Stimulated activated CD4-positive, alpha-beta T cell treated with anti-CD3 and anti-CD28 coated beads, Interleukin-2, amount 100 ng/mL, for 24 hours (primary cell): ENCODE data around the gene SCP2.
A peak's percentile ranks its signal among the peaks of the same experiment; 100 is the strongest.

Experiments used
- DNase-seq, 2 donors: peaks; one replicate each; pipeline ENCODE4 v3.0.0-alpha.2; 2020

Gene SCP2

DNA sequence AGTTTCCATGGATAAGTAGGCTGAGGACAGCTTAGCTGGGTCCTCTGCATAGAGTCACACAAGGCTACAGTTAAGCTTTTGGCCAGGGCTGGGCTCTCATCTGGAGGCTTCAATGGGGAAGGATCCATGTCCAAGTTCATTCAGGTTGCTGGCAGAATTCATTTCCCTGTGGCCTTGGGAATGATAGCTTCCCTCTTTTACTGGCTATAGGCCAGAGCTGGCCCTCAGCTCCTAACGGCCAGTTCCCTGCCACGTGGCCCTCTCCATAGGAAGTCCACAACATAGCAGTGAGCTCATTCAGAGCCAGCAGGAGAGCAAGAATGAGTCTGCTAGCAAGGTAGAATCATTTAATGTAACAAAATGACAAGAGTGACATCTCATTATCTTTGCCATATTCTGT, 119.9 kb downstream of the SCP2 start:
- no peak for DNase-seq

DNA sequence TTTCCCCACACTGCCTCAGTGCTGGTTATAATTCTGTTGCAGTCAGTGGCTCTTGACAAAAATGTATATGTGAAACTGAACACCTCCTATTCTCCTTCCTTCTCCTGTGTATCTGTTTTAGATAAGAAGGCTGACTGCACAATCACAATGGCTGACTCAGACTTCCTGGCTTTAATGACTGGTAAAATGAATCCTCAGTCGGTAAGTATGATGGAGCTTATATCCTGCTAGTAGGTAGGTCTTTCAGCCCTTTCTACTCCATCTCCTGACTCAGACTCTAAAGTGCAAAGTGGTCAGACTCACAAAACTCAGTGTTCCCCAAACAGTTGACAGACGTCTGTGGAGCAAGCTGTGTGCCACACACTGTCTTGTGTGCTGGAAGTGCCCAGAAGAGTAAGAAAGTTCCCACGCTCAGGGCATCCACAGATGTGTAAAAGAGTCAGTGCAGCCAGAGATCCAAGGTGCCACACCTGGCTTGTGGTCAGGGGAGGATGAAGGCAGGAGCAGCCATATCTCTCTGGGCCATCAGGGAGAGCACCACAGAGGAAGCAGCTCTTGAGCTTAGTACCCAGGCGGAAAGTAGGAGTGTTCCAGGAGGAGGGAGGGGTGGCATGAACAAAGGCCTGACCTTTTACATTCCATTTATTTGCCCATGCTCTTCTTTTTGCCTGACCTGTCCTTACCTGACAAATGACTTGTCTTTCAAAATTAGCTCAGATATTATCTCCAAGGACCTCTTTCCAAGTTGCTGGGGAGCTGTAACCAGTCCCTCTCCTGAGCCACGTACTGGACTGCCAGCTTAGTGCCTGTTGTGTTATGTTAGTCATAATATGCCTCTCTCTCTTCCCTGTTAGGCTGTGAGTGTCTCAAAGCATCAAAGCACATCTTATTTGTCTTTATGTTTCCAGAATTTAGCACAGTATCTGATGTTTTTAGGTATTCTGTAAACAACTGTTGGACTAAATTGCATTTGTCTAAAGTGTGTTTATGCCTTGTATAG, 121.0 kb downstream of the SCP2 start:
- DNase-seq = no peak

DNA sequence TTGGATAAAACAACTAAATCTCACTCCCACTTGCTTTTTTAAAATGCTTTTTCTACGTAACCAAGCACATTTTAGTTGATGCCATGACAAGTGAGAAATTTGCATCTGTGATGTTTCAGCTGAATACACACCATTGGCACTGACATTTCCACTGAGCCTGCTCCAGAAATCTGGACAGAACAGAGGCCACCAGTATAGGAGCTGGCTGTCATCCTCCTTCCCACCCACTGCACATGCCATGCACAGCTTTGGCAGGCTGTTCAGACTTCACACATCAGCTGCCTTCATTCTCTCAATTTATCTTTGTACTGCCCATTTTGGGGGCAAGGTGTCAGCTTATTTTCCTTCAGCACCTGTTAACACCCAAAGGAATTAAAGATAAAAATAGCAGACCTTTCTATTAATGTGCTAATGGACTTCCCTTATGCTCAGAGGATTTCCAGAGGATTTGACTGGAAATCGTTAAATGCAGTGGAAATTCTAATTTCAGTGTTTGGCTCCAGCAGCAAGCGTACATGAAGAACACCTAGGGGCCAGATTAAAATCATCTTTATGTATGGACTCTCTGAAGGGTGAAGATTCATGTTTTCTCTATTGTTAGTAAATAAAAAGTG, 122.0 kb downstream of the SCP2 start:
- DNase-seq = no peak

DNA sequence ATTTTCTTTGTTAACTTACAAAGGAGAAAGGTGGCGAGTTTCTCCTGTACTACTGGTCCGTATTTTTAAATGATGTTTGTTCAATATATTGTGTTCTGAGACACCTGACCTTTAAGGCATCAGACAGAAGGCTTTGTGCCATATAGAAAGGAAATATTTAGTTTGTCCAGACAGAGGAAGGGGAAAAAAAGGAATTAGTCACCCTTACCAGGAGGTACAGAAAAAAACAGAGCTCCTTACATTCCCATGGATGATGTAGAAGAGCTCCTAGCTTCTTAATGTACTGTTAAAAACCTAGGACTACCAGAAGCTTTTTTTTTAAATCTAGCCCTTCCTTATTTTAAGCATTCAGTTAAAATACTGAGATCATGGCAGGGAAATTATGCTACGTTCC, 122.5 kb downstream of the SCP2 start:
- DNase-seq = no peak

DNA sequence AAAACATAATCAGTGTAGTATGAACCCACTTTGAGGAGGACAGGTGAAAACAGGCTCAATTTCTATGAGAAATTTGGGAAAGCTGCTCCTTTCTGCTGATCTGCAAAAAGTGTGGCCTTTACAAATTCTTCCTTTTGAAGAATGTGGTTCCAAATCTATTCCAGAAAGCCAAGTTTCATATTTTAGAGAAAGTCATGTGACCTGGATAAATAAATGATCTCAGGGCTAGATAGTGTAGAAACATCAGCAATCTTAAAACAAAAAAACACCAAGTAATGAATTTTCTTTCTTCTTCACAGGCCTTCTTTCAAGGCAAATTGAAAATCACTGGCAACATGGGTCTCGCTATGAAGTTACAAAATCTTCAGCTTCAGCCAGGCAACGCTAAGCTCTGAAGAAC, 123.2 kb downstream of the SCP2 start:
- DNase-seq = no peak

DNA sequence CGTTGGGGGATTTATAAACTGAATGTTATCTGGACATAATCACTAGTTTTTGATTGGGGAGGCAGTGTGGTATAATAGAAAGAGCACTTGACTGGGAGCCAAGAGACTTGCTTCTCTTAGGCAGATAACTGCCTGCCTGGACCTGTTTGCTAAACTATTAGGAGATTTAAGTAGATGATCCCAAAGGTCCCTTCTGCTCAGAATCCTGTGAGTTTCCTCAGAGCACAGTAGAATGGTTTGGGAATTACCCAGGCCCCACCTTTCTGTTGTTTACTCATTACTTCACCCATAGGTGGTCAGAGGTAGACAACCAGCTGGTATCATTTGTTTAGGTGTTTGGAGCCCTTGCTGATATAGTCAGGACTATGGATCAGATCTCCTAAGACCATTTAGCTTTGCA, 124.6 kb downstream of the SCP2 start:
- DNase-seq = no peak

DNA sequence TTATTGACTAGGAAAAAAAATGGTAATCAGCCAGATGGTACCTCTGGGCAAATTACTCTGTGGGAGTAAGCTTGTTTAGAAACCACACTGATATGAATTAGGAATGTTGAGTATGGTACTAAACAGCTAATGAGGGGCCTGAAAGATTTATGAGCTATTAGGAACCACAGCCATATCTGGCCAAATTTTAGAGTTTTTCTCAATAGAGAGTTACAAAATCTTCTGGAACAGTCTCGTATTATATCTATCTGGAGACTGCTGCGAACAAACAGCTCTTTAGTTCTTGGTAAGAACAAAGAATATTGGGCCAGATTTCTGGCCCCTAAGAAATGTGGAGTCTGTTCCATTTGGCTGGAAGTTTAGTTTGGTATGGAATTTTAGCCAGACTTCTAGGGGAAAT, 130.1 kb downstream of the SCP2 start:
- no peak for DNase-seq

DNA sequence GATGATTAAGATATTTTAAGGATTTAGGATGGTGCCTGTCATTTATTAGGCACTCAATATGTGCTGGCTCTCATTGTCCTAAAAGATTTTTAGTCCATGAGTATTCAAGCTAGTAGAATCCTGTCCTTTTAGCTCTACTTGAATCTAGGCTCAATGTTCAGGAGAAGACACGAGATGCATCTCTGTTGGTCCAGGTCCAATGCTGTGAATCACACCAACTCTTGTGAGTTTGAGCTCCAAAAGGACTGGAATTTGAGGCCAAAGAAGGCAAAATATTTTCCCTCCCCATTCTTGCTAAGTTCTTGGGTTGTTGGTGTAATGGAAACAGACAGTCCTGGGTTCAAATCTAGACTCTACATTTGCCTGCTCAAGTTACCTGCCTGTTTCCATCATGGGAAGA, 133.5 kb downstream of the SCP2 start:
- DNase-seq = no peak

DNA sequence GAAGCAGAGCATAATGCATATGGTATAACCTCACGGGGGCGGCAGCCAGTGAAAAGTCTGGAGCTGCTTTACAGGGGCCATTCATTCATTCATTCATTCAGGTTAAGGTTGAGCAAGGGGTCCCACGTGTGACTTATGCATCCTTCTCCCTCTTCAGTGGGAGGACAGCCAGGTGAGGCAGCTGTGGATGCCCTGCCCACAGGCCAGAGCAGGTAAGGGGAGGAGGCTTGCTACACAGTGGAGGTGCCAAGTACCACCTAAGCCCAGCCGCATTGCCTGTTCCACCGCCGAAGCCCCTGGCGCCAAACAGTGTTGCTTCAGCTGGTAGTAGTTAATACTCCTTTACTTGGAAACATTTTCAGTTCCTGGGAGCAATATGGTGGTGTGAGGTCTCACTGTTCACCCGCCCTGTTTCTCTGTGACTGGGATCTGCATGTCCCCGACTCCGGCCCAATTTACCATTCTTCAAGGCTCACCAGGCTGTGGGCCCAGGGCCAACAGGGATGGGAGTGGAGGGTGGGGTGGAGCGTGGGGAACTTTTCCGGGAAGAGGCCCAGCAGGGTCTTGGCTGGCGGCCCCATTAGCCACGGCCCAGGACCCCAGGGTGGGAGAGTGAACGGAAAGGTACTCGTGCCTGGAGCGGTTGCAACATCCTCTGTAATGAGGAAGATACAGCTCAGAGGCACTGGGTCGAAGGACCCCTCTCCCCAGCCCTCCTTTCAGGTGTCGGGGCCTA, 134.2 kb downstream of the SCP2 start:
- no peak for DNase-seq

DNA sequence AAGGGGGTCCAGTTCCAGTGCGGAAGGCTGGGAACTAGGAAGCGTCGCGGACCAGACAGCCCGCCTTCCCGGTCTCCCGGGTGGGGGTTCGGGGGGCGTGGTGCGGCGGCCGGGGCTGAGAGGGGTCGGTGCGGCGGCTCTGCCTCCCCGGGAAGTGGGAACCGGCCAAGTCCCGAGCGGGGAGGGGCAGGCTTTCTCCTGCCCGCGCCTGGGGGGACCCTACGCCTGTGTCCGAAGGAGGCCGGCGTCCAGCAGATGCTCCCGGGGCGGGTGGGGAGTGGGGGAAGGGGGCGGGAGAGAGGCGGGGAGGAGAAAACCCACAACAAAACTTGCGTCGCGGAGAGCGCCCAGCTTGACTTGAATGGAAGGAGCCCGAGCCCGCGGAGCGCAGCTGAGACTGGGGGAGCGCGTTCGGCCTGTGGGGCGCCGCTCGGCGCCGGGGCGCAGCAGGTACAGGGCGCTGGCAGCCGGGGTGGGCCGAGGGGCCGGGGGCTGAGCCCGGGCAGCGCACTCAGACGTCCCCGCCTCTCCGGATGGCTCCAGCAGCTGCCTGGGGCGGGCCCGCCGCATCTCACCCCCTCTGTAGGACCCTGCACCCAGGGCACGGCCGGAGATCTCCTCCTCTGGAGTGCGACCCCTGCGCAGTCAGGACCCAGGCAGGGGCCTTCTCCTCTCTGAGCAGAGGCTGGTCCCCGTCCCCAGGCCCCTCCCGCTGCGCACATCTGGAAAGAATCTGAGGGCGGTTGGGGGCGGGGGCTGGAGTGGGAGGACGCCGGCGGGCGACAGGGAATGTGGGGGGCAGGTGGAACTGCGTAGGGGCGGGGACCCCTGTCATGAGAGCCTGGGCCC, 135.0 kb downstream of the SCP2 start, which contains the start of gene PODN:
Gene PODN (plus strand): TSS at position 355 of the 849 bp plus-strand sequence. CDS start 7,643 bp downstream, outside the sequence.
- DNase-seq = peak in 1 of 2 donors; percentile 29

DNA sequence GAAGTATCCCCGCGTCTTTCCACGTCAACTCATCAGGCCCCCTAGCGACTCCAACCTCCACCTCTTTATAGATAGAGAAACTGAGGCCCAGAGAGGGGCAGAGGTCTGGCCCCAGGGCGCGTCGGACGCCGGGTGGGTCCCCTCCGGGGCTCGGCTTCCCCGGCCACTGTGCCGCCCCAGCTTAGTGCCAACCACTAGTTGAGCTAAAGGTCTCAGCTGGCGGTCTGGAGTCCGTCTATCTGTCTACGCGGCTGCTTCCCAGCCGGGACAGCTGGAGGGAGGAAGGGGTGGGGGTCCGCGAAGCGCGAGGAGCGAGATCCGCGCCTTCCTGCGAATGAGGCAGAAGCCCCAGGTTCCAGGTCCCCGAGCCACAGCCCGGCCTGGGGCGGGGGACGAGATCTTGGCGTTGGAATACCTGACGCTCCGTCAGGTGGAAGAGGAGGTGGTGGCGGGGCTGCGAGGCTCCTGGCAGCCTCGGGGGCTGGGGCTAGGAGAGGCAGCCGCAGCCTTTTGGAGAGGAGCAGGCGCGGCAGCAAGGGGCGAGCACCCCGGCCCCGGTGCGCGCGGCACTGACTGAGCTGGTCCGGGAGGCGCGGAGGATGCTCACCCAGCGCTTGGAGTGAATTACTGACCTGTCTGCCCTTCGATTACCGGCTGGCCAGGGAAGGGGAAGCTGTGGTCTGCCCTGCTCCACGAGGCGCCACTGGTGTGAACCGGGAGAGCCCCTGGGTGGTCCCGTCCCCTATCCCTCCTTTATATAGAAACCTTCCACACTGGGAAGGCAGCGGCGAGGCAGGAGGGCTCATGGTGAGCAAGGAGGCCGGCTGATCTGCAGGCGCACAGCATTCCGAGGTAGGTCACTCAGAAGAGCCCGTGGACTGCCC, 135.9 kb downstream of the SCP2 start:
- no peak for DNase-seq

DNA sequence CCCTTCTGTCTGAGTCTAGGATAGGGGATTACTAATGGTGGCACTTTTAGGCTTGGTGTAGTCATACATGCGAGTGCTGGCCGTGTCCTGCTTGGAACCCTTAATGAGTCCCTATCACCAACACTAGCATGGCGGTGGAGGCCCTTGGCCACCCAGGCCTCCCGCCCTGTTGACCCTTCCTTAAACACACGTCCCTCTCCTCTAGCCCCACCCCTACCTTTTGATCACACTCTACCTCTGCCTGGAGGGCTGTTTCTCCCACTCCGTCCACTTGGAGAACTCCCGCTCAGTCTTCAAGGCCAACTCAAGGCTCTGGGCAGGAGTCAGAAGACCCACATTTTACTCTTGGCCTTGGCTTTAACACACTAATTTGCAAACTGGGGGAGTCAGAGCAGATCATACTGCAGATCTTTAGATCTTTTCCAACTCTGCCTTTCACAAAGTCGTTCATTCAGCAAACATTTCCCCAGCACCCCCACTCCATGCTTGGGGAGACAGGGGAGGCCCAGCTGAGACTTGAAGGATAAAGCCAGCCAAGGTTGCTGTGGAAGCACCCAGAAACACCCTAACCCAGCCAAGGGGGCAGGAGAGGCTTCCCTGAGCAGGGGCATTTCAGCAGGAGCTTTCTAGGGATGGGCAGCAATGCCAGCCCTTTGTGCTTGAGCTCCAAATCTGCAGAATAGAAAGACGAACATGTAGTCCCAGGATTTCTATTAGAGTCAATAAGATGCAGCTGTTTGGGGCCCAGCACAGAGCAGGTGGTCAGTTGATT, 136.9 kb downstream of the SCP2 start:
- no peak for DNase-seq

DNA sequence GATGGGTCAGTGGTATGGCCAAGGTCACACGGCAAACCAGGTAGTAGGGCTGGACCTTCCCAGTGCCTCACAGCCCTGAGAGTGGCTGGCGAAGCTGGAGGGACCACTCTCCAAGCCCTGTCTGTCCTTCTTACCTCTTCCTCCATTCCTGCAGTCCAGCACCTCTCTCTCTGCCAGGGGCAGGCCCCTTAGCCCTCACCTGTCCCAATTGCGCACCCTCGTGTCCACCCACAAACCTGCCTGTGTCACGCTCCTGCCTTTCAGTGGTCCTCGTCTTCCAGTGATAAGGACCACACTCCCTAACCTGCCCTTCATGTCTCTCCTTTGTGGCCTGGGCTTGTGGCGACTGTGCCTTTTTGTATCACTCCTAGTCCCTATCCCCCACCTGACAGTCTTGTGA, 138.3 kb downstream of the SCP2 start:
- no peak for DNase-seq

DNA sequence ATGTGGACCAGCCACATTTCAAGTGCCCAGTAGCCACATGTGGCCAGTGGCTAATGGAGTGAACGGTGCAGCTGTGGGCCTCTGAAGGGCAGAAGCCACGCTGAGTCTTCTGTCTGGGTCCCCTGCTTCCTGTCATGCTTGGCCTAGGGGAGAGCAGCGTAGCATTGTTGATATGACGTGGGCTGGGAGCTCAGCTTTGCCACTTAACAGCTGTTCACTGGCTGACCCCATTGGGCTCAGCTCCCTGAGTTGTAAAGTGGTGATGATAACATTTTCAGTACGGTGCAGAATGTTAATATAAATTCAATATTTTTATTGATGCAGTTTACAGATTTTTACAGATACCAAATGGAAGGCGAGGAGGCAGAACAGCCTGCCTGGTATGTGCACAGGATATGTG, 139.4 kb downstream of the SCP2 start:
- DNase-seq = no peak

DNA sequence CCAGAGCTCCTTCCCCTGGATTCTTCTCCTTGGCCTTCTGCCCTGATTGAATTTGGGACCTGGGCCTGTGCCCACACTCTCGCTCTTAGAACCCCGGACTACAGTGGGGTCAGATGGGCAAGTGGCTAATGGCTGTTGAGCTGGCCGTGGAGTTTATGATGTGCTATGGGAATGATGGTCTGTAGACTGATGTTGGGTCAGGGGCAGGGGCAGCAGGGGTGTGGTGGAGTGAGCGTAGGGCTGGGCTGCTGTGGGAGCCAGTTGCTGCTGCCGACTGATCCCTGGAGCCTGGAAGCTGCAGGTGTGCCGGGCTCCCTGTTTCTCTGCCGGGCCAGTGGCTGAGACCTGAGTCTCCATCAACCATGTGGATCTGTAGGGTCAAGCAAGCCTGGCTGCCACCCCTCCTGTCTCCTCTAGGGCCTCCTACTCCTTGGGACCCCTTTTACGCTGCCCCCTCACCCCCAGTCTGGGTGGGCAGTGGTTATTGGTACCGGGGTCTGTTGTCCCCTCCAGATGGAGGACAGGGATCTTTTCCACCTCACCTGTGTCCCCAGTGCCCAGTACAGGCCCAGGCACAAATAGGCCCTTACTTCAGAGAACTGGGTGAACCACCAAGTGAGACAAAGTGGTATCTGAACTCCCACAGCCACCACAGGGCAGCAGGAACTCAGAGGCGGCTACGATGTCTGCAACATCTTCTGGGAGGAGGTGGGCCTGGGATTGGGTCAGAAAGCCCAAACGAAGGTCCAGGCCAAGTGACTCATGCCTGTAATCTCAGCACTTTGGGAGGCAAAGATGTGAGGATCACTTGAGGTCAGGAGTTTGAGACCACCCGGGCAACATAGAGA, 140.0 kb downstream of the SCP2 start:
- DNase-seq = no peak

DNA sequence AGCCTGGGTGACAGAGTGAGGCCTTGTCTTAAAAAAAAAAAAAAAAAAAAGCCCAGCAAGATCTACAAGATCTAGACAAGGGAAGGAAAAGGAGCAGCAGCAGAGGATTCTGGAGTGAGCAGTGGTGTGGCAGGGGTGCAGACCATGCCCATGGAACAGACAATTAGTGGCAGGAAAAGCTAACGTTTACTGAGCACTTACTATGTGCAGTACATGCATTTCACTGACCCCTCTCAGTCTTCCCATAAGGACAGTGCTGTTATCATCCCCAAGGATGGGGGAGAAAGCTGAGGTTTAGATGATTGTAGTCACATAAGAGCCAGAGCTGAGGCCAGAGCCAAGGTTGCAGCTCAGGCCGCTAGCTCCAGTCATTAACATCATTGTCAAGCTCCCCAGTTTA, 140.8 kb downstream of the SCP2 start:
- no peak for DNase-seq

DNA sequence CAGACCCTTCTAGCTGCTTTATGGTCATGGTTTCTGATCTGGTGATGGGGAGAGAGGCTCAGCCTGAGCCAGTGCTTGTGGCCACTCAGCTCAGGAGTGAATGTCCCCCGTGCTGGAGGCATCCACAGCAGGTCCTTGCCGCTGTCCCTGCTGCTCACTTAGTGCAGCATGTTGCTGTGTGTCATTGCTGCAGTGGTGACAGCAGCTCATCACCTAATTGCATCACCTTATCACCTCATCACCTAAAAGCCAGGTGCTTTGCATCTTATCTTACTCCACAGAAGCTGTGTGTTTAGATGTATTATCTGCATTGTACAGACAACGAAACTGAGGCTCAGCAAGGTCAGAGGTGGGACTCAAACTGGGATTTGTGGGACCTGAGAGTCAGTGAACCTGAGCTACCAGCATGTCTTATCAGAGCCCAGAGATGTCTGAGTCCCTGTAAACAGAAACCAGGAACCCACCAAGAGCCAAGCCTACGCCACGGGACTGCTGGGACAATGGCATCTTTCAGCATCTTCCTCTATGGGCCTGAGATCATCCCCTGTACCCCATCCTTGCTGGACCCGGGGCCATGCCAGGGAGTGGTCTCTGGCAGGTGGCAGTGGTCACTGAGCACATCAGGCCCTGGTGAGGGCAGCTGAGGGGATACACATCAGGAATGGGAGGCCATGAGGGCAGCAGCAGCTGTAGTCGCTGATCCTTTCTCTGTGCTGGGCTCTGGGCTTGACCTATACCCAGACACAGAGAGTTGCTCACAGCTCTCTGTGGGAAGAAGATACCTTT, 141.4 kb downstream of the SCP2 start:
- DNase-seq = no peak

DNA sequence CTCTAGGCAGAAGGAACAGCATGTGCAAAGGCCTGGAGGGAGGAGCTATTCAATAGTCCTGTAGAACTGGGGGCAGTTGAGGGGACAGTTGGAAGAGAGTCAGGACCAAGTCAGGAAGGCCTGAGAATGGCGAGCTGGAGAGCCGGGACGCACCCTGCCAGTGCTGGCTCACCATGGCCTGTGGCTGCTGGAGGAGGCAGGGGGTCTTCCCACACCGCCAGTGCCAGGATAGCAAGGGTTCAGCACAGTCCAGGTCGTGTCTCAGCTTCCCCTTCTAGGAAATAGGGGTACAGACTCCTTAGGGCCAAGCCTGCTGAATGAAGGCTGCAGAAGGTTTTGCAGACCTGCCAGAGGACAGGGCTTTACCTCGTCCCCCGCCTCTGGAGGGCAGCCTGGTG, 142.2 kb downstream of the SCP2 start:
- DNase-seq = no peak
